HL-60 (cell line): ENCODE data around the gene DOHH.

Experiments
- DNase-seq, 2 experiments: peaks; one replicate each; pipeline ENCODE4 v3.0.0-alpha.2; 2010 to 2020; ENCODE audit warnings: low read depth in 1 of 2, low spot score in 1 of 2
- H3K27ac ChIP-seq: fragments of 250-450 bp; sonication (Bioruptor Pico); replicated peaks from 2 replicates; pipeline ENCODE4 v1.5.1; 2020; ENCODE audit warnings: mild to moderate bottlenecking, moderate library complexity
- H3K27me3 ChIP-seq: fragments of 250-450 bp; sonication (Bioruptor Pico); 2 replicates; pipeline ENCODE4 v1.5.1; 2021; ENCODE audit warnings: mild to moderate bottlenecking, moderate library complexity; ENCODE audit not compliant: insufficient read depth, poor library complexity, severe bottlenecking
- H3K4me3 ChIP-seq: replicated peaks from 2 replicates; pipeline ENCODE4 v1.5.1; 2011; ENCODE audit warnings: mild to moderate bottlenecking, control low read depth, low read length; ENCODE audit not compliant: insufficient read depth
- CTCF ChIP-seq: IDR thresholded peaks from one replicate; pipeline ENCODE4 v1.5.1; 2011; ENCODE audit warnings: low read length, control low read depth, inconsistent platforms; ENCODE audit not compliant: insufficient read depth
- GABPA ChIP-seq: IDR thresholded peaks from 2 replicates; pipeline ENCODE4 v1.6.1; 2012; ENCODE audit warnings: low read depth
- POLR2AphosphoS5 ChIP-seq: IDR thresholded peaks from 2 replicates; pipeline ENCODE4 v1.6.1; 2012; ENCODE audit warnings: low read depth
- REST ChIP-seq: IDR thresholded peaks from 2 replicates; pipeline ENCODE4 v1.6.1; 2012; ENCODE audit warnings: low read depth; ENCODE audit not compliant: insufficient replicate concordance
- SPI1 ChIP-seq: IDR thresholded peaks from 2 replicates; pipeline ENCODE4 v1.6.1; 2012; ENCODE audit warnings: low read depth, mild to moderate bottlenecking, borderline replicate concordance
- long read RNA-seq: library from polyadenylated mRNA; unstranded; transcript quantifications from one replicate; pipeline ENCODE4 v2.0.0, GENCODE V29; 2020

The DOHH gene
- long read RNA-seq, transcript DOHH-201 (5 exons, 2,031 nt), result major isoform, 295 of 310 reads
- long read RNA-seq, partial matches to known transcripts, result 2 of 310 reads
- long read RNA-seq, other reads (novel, unspliced or antisense), result 13 of 310 reads

GRCh38 chr19:3500429-3501101, at the start of gene DOHH:
Gene DOHH (minus strand): TSS chr19:3500674. CDS start chr19:3496814, 3,860 bp downstream.
- no peaks in the 10 kb centered on the region for H3K27me3 ChIP-seq
- peak within 1 kb of the TSS; percentile 100 for H3K27ac ChIP-seq
- peak; percentile 97 for DNase-seq
- H3K4me3 ChIP-seq, result peak within 1 kb of the TSS; percentile 99
- TF ChIP-seq CTCF (no peak), SPI1 (no peak), REST (peak; percentile 76), POLR2AphosphoS5 (peak; percentile 90), GABPA (no peak)

- Histone ChIP-seq H3K4me3 (no peak overlapping the region), H3K27ac (peak overlapping the region; percentile 89), H3K27me3 (no peaks in the 10 kb centered on the region)
- DNase-seq, result no peak
- TF ChIP-seq SPI1 (no peak), POLR2AphosphoS5 (no peak), REST (no peak), CTCF (no peak), GABPA (no peak)
These were observed 49.3 kb upstream of the DOHH start for GRCh38 chr19:3549816-3550215.

GRCh38 chr19:3548606-3549005, 48.1 kb upstream of the DOHH start:
- peak; percentile 85 to 97 for DNase-seq

More at GRCh38 chr19:3548606-3549005, 48.1 kb upstream of the DOHH start:
- 0 out of 2 replicates have a peak overlapping the region, but pooled peaks have one; percentile 1 for H3K4me3 ChIP-seq
- no peaks in the 10 kb centered on the region for H3K27me3 ChIP-seq
- H3K27ac ChIP-seq, result peak overlapping the region; percentile 89
- TF ChIP-seq GABPA (0 out of 2 replicates have a peak, but pooled peaks have one; percentile 18), CTCF (no peak), REST (peak; percentile 33), SPI1 (peak; percentile 90), POLR2AphosphoS5 (peak; percentile 82)
